K562 (cell line): Measurements from ENCODE around the gene PAN3. TPM values are rescaled to one million over a fixed set of nuclear protein-coding genes. Genes with fewer than 3 reads are reported as not detected.

Experiments
- ATAC-seq: fragments of 200-7000 bp; cut with Tn5 transposase; 3 replicates; pipeline ENCODE4 v1.9.1; 2020; ENCODE audit warnings: moderate library complexity
- BruUV-seq: library from RNA; stranded (reverse); fragments of 400-500 nt; replicated peaks from 2 replicates; lab custom pipeline; 2021; lab: Mats Ljungman, UMichigan
- CTCF ChIA-PET: fragments of 300-600 bp; formaldehyde crosslinking; extraction: SDS; loops from one replicate; lab custom pipeline; 2021; ENCODE audit warnings: low intra/inter-chr PET ratio; lab: Yijun Ruan, JAX
- POLR2A ChIA-PET: fragments of 300-600, 350-650 bp; sonication (Branson Sonifier 250); formaldehyde crosslinking; extraction: SDS; loops from one replicate; lab custom pipeline; 2021; ENCODE audit warnings: antibody characterized with exemption, inconsistent platforms; lab: Yijun Ruan, JAX
- DNase-seq, 4 experiments: peaks; one replicate each; pipeline versions ENCODE4 v3.0.0 to v3.0.0-alpha.2; 2011 to 2018; ENCODE audit warnings: low spot score in 3 of 4, mixed read lengths in 3 of 4; ENCODE audit errors: extremely low read depth in 1 of 4
- FAIRE-seq: peaks from 2 replicates; lab custom pipeline; 2011; peaks lifted over from hg19 to GRCh38; lab: Jason Lieb, UNC
- H2AFZ ChIP-seq: 2 replicates; pipeline ENCODE4 v1.6.0; 2011; ENCODE audit warnings: low read depth, low read length, control low read depth, inconsistent platforms
- H3K27ac ChIP-seq: fragments of 200-600 bp; 3 replicates; pipeline ENCODE4 v1.8.0; 2011; ENCODE audit warnings: low read depth, mild to moderate bottlenecking, control low read depth, inconsistent platforms, low read length, moderate library complexity, mixed read lengths; ENCODE audit errors: extremely low read depth
- H3K27me3 ChIP-seq, 2 experiments: fragments of 300-600 bp in 1 of 2; 2 replicates in 1 of 2; 3 replicates in 1 of 2; pipeline versions ENCODE4 v1.6.0 to v1.8.0; 2011; ENCODE audit warnings: inconsistent platforms in 2 of 2, low read length in 2 of 2, mild to moderate bottlenecking in 1 of 2, mixed read lengths in 1 of 2, moderate library complexity in 1 of 2; ENCODE audit not compliant: control insufficient read depth in 2 of 2, insufficient read depth in 2 of 2
- H3K36me3 ChIP-seq: fragments of 300-600 bp; 3 replicates; pipeline ENCODE4 v1.8.0; 2011; ENCODE audit warnings: mild to moderate bottlenecking, low read length, inconsistent platforms; ENCODE audit not compliant: control insufficient read depth, insufficient read depth
- H3K4me1 ChIP-seq, 2 experiments: fragments of 200-600 bp in 1 of 2; replicated peaks in 1 of 2; 2 replicates in 1 of 2; 3 replicates in 1 of 2; pipeline versions ENCODE4 v1.5.1 to v1.8.0; 2011; ENCODE audit warnings: inconsistent platforms in 2 of 2, low read length in 2 of 2, mild to moderate bottlenecking in 1 of 2, mixed read lengths in 1 of 2, moderate library complexity in 1 of 2; ENCODE audit not compliant: control insufficient read depth in 2 of 2, insufficient read depth in 2 of 2
- H3K4me2 ChIP-seq: 2 replicates; pipeline ENCODE4 v1.6.1; 2011; ENCODE audit warnings: low read length, control low read depth, inconsistent platforms, mixed read lengths; ENCODE audit not compliant: insufficient read depth
- H3K4me3 ChIP-seq: fragments of 200-600 bp; sonication (generic), shearing (Covaris generic); 2 replicates; pipeline ENCODE4 v1.5.1; 2016; ENCODE audit warnings: control low read depth, inconsistent platforms
- H3K79me2 ChIP-seq: fragments of 200-600 bp; 3 replicates; pipeline ENCODE4 v1.8.0; 2011; ENCODE audit warnings: low read length, inconsistent platforms; ENCODE audit not compliant: control insufficient read depth, insufficient read depth
- H3K9ac ChIP-seq, 2 experiments: 2 replicates each; pipeline versions ENCODE4 v1.6.0 to v1.6.1; 2011; ENCODE audit warnings: low read depth in 2 of 2, low read length in 2 of 2, control low read depth in 1 of 2, inconsistent platforms in 1 of 2, mild to moderate bottlenecking in 1 of 2, mixed read lengths in 1 of 2; ENCODE audit not compliant: insufficient read depth in 1 of 2
- H3K9me1 ChIP-seq: one replicate; pipeline ENCODE4 v1.6.0; 2011; ENCODE audit warnings: inconsistent platforms, mild to moderate bottlenecking, low read length, moderate library complexity; ENCODE audit not compliant: control insufficient read depth, insufficient read depth
- H3K9me3 ChIP-seq: replicated peaks from 2 replicates; pipeline ENCODE4 v1.5.1; 2011; ENCODE audit warnings: low read depth, low read length, inconsistent platforms; ENCODE audit not compliant: control insufficient read depth, insufficient read depth
- H4K20me1 ChIP-seq: replicated peaks from 2 replicates; pipeline ENCODE4 v1.6.1; 2011; ENCODE audit warnings: low read length, inconsistent platforms, mixed read lengths; ENCODE audit not compliant: control insufficient read depth, insufficient read depth
- CTCF ChIP-seq, 3 experiments: IDR thresholded peaks in 2 of 3; conservative IDR thresholded peaks in 1 of 3; 2 replicates each; pipeline ENCODE4 v1.5.1; 2011 to 2012; ENCODE audit warnings: low read length in 3 of 3, mild to moderate bottlenecking in 3 of 3, control low read depth in 2 of 3, improper control_type of control experiment in 1 of 3, inconsistent platforms in 1 of 3, low read depth in 1 of 3, mixed read lengths in 1 of 3, moderate library complexity in 1 of 3; ENCODE audit not compliant: insufficient read depth in 2 of 3
- RAD21 ChIP-seq, 2 experiments: fragments of 250-450 bp in 1 of 2; fragments of 450-650 bp in 1 of 2; sonication (Bioruptor Pico) in 1 of 2; formaldehyde crosslinking in 1 of 2; IDR thresholded peaks in 1 of 2; conservative IDR thresholded peaks in 1 of 2; 2 replicates each; pipeline versions ENCODE4 v1.4.0 to v1.8.0; 2020 to 2022; ENCODE audit warnings: mild to moderate bottlenecking in 2 of 2, moderate library complexity in 1 of 2
- RHOXF2B ChIP-seq: fragments of 250-450 bp; sonication (Bioruptor Pico); conservative IDR thresholded peaks from 2 replicates; pipeline ENCODE4 v1.5.1; 2021
- WGBS: fragments of 100-300 bp; shearing (Covaris generic); methylation state at CpG from one replicate; pipeline ENCODE4 v1.1.6; 2016; ENCODE audit warnings: low coverage, mixed read lengths; ENCODE audit not compliant: insufficient coverage; ENCODE audit errors: missing lambda C conversion rate; 5-methylcytosine and 5-hydroxymethylcytosine counted together
- in situ Hi-C: fragments of 300-500 bp; cut with MboI; formaldehyde crosslinking; loops from 4 replicates; pipeline ENCODE4 v1.15.0; 2018; ENCODE audit warnings: inconsistent platforms, mixed read lengths
- intact Hi-C: fragments of 100-400 bp; cut with micrococcal nuclease; formaldehyde crosslinking; loops from 2 replicates; pipeline ENCODE4 v1.14.2; 2022
- polyA plus RNA-seq, 8 experiments: library from polyadenylated mRNA; depleted of rRNA in 4 of 8; stranded (reverse) in 5 of 8; unstranded in 3 of 8; fragments of >200 nt; fragmentation: Nextera tagmentation in 2 of 8; fragmentation: Illumina TruSeq in 1 of 8; extraction: Ambion mirVana in 2 of 8; extraction: Trizol in 1 of 8; gene quantifications; 2 replicates each; pipeline versions ENCODE4 v1.2.1 to v1.2.3, GENCODE V29; 2011 to 2014; ENCODE audit warnings: inconsistent platforms in 1 of 8, missing spikeins in 1 of 8
- total RNA-seq, 7 experiments: library from RNA; depleted of rRNA in 6 of 7; stranded (reverse); fragments of >200 nt in 6 of 7; fragmentation: Illumina TruSeq in 2 of 7; extraction: Trizol in 2 of 7; gene quantifications; 2 replicates each; pipeline versions ENCODE4 v1.2.1 to v1.2.3, GENCODE V29; 2011 to 2021; ENCODE audit warnings: low replicate concordance in 1 of 7

Gene PAN3
- total and polyA plus RNA-seq, 9 of the 15 experiments (the other 6 are each of a cell fraction or from before 2014, with no cell fraction given): 7.2 to 19.9 (median 11.6) TPM

- peak; percentile 62; the same call in 2 of the 3 replicates for ATAC-seq
- Histone ChIP-seq H3K27ac (no peak overlapping the region), H3K4me3 (no peak overlapping the region), H3K27me3 (peaks cover 0 to under 1% of the 10 kb centered on the region in 2 experiments; a peak in 1 of 5 replicates), H2AFZ (no peak overlapping the region), H3K4me1 (no peaks in the 10 kb centered on the region)
- no peak for FAIRE-seq
- peak in 1 of 4 experiments; percentile 31 for DNase-seq
- CTCF ChIA-PET: no interaction called here
- intact Hi-C loops: loop anchor here (10.0 kb wide), 1 partner anchor 259 kb away; no protein-coding TSS in a partner anchor
- 0 out of 4 replicates have a peak, but pooled peaks of 1 of the 2 experiments have one; percentile 24 for TF ChIP-seq RAD21 (CRISPR knock-in tag; conservative IDR thresholded peaks at IDR 0.05 in 1 of 2, IDR thresholded peaks at IDR 0.05 in 1 of 2)
- TF ChIP-seq CTCF (IDR thresholded peaks at IDR 0.05 in 2 of 3, conservative IDR thresholded peaks at IDR 0.05 in 1 of 3; ENCODE audit: insufficient read depth in 2 of 3, low read depth in 1 of 3, low read length in 3 of 3): peak in 2 of 3 experiments; percentile 11 to 37; a peak in 2 of 6 replicates
- no peak for TF ChIP-seq RHOXF2B
- TF ChIP-seq, all 486 proteins: peak for 2
- no peaks in the 10 kb centered on the region for H3K79me2 ChIP-seq
- H4K20me1 ChIP-seq: no peaks in the 10 kb centered on the region
- H3K9ac ChIP-seq: no peak overlapping the region
- H3K9me1 ChIP-seq: no peaks in the 10 kb centered on the region
- in situ Hi-C loops: no loop called here
- BruUV-seq: no TSS peak
- no peak overlapping the region for H3K4me2 ChIP-seq
- no peaks in the 10 kb centered on the region for H3K9me3 ChIP-seq
- POLR2A ChIA-PET: no interaction called here
- no peaks in the 10 kb centered on the region for H3K36me3 ChIP-seq
- WGBS: 31% methylated on average over 4 of the region's 6 CpGs
Measured at GRCh38 chr13:28313579-28313978, 175.2 kb downstream of the PAN3 start.
